T-cell (primary cell): ENCODE data around the gene IGLL5. TPM values are rescaled to one million over a fixed set of nuclear protein-coding genes. Genes with fewer than 3 reads are reported as not detected.

Source experiments
- ATAC-seq, 4 experiments: fragments of 200-7000 bp in 3 of 4; fragments of 150-1000 bp in 1 of 4; cut with Tn5 transposase; replicated peaks in 1 of 4; 1 replicate in 3 of 4; 2 replicates in 1 of 4; pipeline ENCODE4 v1.10.0; 2021; ENCODE audit warnings: moderate library complexity in 3 of 4, mild to moderate bottlenecking in 2 of 4, moderate number of reproducible peaks in 1 of 4
- CTCF ChIA-PET, 2 donors: fragments of 300-600 bp; sonication (Branson Sonifier 250); formaldehyde crosslinking; loops; one replicate each; lab custom pipeline; 2022; ENCODE audit warnings: antibody characterized with exemption in 2 of 2; lab: Charles Lee
- POLR2A ChIA-PET, 2 donors: fragments of 300-600 bp; sonication (Branson Sonifier 250); formaldehyde crosslinking; loops; one replicate each; lab custom pipeline; 2022; ENCODE audit warnings: antibody characterized with exemption in 2 of 2; lab: Charles Lee
- DNase-seq, 35 experiments: peaks; one replicate each; pipeline versions ENCODE4 v3.0.0 to v3.0.0-alpha.2; 2013 to 2023
- H3K27ac ChIP-seq: one replicate; pipeline ENCODE4 v1.5.1; 2013; ENCODE audit warnings: low read length
- H3K27me3 ChIP-seq, 2 experiments: replicated peaks in 1 of 2; 1 replicate in 1 of 2; 2 replicates in 1 of 2; pipeline versions ENCODE4 v1.6.1 to v1.7.0; 2013; ENCODE audit warnings: low read length in 1 of 2, mixed read lengths in 1 of 2; ENCODE audit not compliant: control insufficient read depth in 2 of 2, insufficient read depth in 2 of 2; ENCODE audit errors: extremely low read depth in 1 of 2
- H3K36me3 ChIP-seq, 2 donors: 1 replicate in 1 of 2; 2 replicates in 1 of 2; pipeline versions ENCODE4 v1.6.1 to v1.7.0; 2013; ENCODE audit warnings: low read length in 1 of 2; ENCODE audit not compliant: control insufficient read depth in 2 of 2, insufficient read depth in 1 of 2; ENCODE audit errors: extremely low read depth in 1 of 2
- H3K4me1 ChIP-seq, 2 experiments: 1 replicate in 1 of 2; 2 replicates in 1 of 2; pipeline versions ENCODE4 v1.6.1 to v1.7.0; 2013; ENCODE audit warnings: low read length in 2 of 2, mixed read lengths in 1 of 2; ENCODE audit not compliant: insufficient read depth in 2 of 2, control insufficient read depth in 1 of 2; ENCODE audit errors: extremely low read depth in 1 of 2
- H3K4me3 ChIP-seq, 2 donors: 1 replicate in 1 of 2; 2 replicates in 1 of 2; pipeline versions ENCODE4 v1.5.1 to v1.7.0; 2013; ENCODE audit warnings: mild to moderate bottlenecking in 2 of 2, low read length in 1 of 2, moderate library complexity in 1 of 2; ENCODE audit not compliant: control insufficient read depth in 1 of 2; ENCODE audit errors: extremely low read depth in 1 of 2
- H3K9me3 ChIP-seq: 2 replicates; pipeline ENCODE4 v1.7.0; 2013
- H3K27ac Mint-ChIP-seq, 2 donors: one replicate each; pipeline ENCODE4 v1.8.0; 2020 to 2021; ENCODE audit warnings: mild to moderate bottlenecking in 2 of 2, mixed read lengths in 2 of 2
- H3K27me3 Mint-ChIP-seq, 2 donors: one replicate each; pipeline ENCODE4 v1.8.0; 2021 to 2022; ENCODE audit warnings: mixed read lengths in 2 of 2
- H3K36me3 Mint-ChIP-seq: one replicate; pipeline ENCODE4 v1.8.0; 2021; ENCODE audit warnings: mixed read lengths
- H3K4me1 Mint-ChIP-seq, 3 donors: one replicate each; pipeline ENCODE4 v1.8.0; 2020 to 2022; ENCODE audit warnings: mixed read lengths in 3 of 3, mild to moderate bottlenecking in 1 of 3
- H3K4me3 Mint-ChIP-seq, 3 donors: one replicate each; pipeline ENCODE4 v1.8.0; 2020 to 2022; ENCODE audit warnings: mild to moderate bottlenecking in 3 of 3, mixed read lengths in 3 of 3, moderate library complexity in 3 of 3
- H3K9me3 Mint-ChIP-seq, 3 donors: one replicate each; pipeline ENCODE4 v1.8.0; 2020 to 2022; ENCODE audit warnings: mixed read lengths in 3 of 3
- WGBS: methylation state at CpG from one replicate; pipeline ENCODE4 v1.1.5; 2013; ENCODE audit warnings: missing lambda C conversion rate; ENCODE audit not compliant: insufficient coverage; 5-methylcytosine and 5-hydroxymethylcytosine counted together
- total RNA-seq, 35 experiments: library from RNA in 6 of 35; stranded (reverse) in 6 of 35; fragments of 120-200 nt in 1 of 35; gene quantifications; one replicate each; pipeline versions ENCODE4 v1.2.1 to v1.2.4 and lab custom pipeline; 2013 to 2026

Gene IGLL5
- total RNA-seq, 5 donors from 2014 or later (not counting 1 experiment from before 2014, with no cell fraction given): 0.35 to 2.9 (median 2.1) TPM

DNA sequence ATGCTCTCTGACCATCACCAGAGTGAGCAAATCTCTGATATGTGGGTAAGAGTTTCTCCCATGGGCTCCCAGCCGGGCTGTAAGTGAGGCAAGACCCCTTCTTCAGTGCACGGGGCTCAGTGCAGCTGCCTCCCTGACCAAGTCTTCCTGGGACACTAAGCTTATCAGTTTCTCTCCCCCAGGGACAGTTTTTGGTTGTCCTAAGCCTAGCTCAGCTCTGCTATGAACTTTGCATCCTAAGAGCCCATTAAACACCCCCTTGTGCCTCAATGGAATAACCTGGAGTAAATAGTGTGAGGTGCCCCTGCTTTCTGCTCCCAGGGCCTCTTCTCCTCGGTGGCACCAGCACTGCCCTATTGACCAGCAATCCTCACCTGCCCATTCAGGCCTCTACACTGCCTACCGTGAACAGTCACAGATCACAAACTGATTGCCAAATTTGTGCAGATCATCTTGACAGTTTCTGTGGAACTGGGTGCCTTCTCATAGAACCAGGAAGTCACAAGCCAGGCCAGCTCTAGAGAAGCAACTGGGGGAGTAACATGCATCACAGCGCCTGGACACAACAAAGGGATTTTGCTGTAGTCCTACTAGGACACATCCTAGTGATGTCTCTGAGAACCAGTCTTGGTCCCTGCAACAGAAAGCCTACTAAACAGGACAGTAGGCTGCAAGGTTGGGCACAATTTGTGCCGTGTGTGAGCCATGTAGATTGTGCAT lies 19.5 kb upstream of the IGLL5 start:
- Histone ChIP-seq H3K4me3 (no peak overlapping the region), H3K36me3 (no peaks in the 10 kb centered on the region), H3K27me3 (no peaks in the 10 kb centered on the region), H3K4me1 (peaks cover 24 to 39% of the 10 kb centered on the region in 2 experiments), H3K27ac (no peak overlapping the region), H3K9me3 (no peaks in the 10 kb centered on the region)
- 90% methylated on average over 2 of the region's 6 CpGs for WGBS
- CTCF ChIA-PET: no interaction called here
- H3K4me1 Mint-ChIP-seq: peaks cover 37 to 59% (median 43%) of the 10 kb centered on the region in 3 donors
- no peak for ATAC-seq
- no peaks in the 10 kb centered on the region for H3K36me3 Mint-ChIP-seq
- H3K27ac Mint-ChIP-seq: peak overlapping the region in 1 of 2 donors; percentile 8
- DNase-seq: no peak
- POLR2A ChIA-PET: no interaction called here
- no peaks in the 10 kb centered on the region for H3K27me3 Mint-ChIP-seq
- no peak overlapping the region for H3K4me3 Mint-ChIP-seq
- H3K9me3 Mint-ChIP-seq: no peaks in the 10 kb centered on the region

DNA sequence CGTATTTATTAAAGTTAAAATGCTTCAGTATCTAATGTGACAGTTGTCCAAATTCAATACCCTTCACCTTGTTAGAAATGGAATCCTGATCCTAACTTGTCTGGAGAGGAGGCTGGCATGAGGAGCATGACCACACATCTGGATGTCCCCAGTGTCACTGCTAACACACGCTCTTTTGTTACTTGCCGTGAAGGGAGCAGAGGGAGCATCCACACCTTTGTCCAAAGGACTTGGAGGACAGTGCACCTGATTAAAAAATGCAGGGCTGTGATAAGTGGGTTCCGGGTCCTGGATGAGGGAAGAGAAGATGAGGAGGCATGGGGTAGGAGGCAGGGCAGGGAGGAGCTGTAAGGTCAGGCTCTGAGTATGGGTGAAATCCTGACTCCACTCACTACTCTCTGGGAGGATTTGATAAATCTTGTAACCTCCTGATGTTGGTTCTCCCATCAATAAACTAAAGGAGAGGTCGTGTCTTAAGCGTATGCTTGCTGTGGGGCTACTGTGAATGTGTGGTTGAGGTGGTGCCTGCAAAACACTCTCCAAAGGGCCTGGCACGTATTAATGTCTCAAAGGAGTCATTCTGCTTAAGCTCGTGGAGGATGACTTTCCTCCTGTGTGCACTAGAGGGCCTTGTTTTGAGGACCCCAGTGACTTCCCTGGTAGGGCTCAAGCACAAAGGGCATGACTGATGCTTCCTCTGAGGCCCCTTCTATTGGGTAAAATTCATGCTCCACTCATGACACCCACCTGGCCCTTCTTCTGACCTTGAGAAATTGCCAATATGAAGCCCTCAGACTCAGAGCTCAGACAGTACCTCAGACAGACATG lies 16.8 kb upstream of the IGLL5 start:
- Histone ChIP-seq H3K36me3 (no peaks in the 10 kb centered on the region), H3K4me1 (peaks cover 6 to 25% of the 10 kb centered on the region in 2 experiments), H3K27me3 (no peaks in the 10 kb centered on the region), H3K4me3 (no peak overlapping the region), H3K27ac (no peak overlapping the region), H3K9me3 (no peaks in the 10 kb centered on the region)
- no peak overlapping the region for H3K27ac Mint-ChIP-seq
- peaks cover 5% of the 10 kb centered on the region for H3K36me3 Mint-ChIP-seq
- DNase-seq (peak in 1 of 35 experiments; percentile 26), ATAC-seq (peak in 1 of 4 experiments; percentile 29)
- WGBS: 77% methylated on average over 5 of the region's 8 CpGs
- H3K27me3 Mint-ChIP-seq: no peaks in the 10 kb centered on the region
- H3K9me3 Mint-ChIP-seq: peaks cover 2 to 9% (median 7%) of the 10 kb centered on the region in 3 donors
- peaks cover 11 to 33% (median 18%) of the 10 kb centered on the region in 3 donors for H3K4me1 Mint-ChIP-seq
- H3K4me3 Mint-ChIP-seq: no peak overlapping the region
- POLR2A ChIA-PET: no interaction called here
- CTCF ChIA-PET: interaction anchor here in 1 of 2 donors (0.6 to 1.1 kb wide), 5 partner anchors 10 to 200 kb away, joined by 3 to 5 read pairs (median 4); no protein-coding TSS in a partner anchor

DNA sequence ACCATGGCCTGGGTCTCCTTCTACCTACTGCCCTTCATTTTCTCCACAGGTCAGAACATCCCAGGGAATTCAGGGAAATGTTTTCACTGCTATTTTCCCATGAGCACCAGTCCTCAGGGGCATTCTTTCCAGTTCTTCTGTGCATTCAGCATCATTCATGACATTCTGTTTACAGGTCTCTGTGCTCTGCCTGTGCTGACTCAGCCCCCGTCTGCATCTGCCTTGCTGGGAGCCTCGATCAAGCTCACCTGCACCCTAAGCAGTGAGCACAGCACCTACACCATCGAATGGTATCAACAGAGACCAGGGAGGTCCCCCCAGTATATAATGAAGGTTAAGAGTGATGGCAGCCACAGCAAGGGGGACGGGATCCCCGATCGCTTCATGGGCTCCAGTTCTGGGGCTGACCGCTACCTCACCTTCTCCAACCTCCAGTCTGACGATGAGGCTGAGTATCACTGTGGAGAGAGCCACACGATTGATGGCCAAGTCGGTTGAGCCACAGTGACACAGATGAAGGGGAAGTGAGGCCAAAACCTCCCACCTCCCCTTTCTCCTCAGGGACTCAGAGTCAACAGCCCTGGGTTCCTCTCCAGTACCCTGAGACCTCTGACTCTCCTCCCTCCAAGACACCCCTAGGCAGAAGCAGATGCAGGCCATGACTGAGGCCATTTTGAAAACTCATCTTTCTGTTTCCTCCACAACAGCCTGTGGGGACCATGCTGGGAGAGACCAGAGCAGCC lies 15.9 kb upstream of the IGLL5 start:
- DNase-seq: no peak
- no peak overlapping the region for H3K4me3 Mint-ChIP-seq

DNA sequence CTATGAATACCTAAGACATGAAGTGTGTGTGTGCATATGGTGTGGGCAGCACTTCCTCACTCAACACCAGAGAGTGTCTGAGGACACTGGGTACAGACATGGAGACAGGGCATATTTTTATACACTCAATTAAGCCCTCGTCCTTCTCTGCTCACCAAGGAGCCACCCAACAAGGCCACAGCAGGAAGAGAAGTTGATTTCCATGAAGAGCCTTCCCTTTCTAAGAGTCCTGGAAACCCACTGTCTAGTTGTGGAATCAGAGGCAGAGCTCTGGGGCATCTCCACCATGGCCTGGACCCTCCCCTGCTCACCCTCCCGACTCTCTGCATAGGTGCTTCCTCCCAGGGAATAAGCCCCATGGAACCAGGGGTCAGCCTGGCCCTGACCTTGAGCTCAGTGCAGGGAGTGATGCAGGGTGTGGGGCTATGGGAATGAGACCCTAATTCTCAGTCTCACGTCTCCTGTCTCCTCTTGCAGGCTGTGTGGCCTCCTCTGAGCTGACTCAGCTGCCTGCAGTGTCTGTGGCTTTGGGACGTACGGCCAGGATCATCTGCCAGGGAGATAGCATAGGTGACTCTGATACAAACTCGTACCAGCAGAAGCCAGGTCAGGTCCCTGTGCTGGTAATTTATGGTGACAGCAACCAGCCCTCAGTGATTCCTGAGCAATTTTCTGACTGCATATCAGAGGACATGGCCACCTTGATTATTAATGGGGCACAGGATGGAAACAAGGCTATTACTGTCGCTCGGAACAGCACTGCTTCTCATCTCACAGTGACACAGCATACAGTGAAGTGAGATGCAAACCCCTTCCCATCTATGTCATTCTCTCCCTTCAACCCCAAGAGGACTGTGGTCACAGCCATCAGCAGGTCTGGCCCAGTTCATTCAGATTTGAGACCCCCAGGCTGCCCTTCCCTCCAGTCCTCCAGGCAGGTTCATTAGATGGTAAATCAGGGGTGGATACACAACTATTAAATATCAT lies 14.6 kb upstream of the IGLL5 start:
- H3K36me3 Mint-ChIP-seq: peaks cover 5% of the 10 kb centered on the region
- H3K4me3 Mint-ChIP-seq: no peak overlapping the region
- ATAC-seq (no peak), DNase-seq (no peak)
- POLR2A ChIA-PET: no interaction called here
- WGBS: 93% methylated on average over 7 of the region's 8 CpGs
- H3K9me3 Mint-ChIP-seq: peaks cover 2 to 9% (median 7%) of the 10 kb centered on the region in 3 donors
- Histone ChIP-seq H3K4me3 (no peak overlapping the region), H3K4me1 (peaks cover 0 to 10% of the 10 kb centered on the region in 2 experiments), H3K27ac (no peak overlapping the region), H3K9me3 (no peaks in the 10 kb centered on the region), H3K27me3 (no peaks in the 10 kb centered on the region), H3K36me3 (no peaks in the 10 kb centered on the region)
- no peak overlapping the region for H3K27ac Mint-ChIP-seq
- CTCF ChIA-PET: interaction anchor here in 1 of 2 donors (0.6 to 1.2 kb wide), 6 partner anchors 11 to 137 kb away, joined by 3 to 7 read pairs (median 4); no protein-coding TSS in a partner anchor
- H3K4me1 Mint-ChIP-seq: peaks cover 2 to 21% (median 7%) of the 10 kb centered on the region in 3 donors
- H3K27me3 Mint-ChIP-seq: no peaks in the 10 kb centered on the region

More for the DNA sequence above, 15.9 kb upstream of the IGLL5 start:
- POLR2A ChIA-PET: no interaction called here
- Mint-ChIP-seq H3K27me3 (no peaks in the 10 kb centered on the region), H3K36me3 (peaks cover 5% of the 10 kb centered on the region), H3K9me3 (peaks cover 2 to 9% (median 7%) of the 10 kb centered on the region in 3 donors), H3K4me1 (peaks cover 3 to 28% (median 9%) of the 10 kb centered on the region in 3 donors), H3K27ac (no peak overlapping the region)
- CTCF ChIA-PET: interaction anchor here in 1 of 2 donors (1.0 to 1.1 kb wide), 3 partner anchors 9 to 64 kb away, joined by 3 to 4 read pairs (median 3); no protein-coding TSS in a partner anchor
- no peak overlapping the region for H3K4me3 ChIP-seq
- H3K4me1 ChIP-seq: peaks cover 0 to 16% of the 10 kb centered on the region in 2 experiments
- WGBS: 100% methylated on average over 8 of the region's 10 CpGs
- H3K36me3 ChIP-seq: no peaks in the 10 kb centered on the region
- H3K27me3 ChIP-seq: no peaks in the 10 kb centered on the region
- H3K27ac ChIP-seq: no peak overlapping the region
- no peak for ATAC-seq
- no peaks in the 10 kb centered on the region for H3K9me3 ChIP-seq

GRCh38 chr22:22877523-22878210 lies 9.9 kb upstream of the IGLL5 start:
- Histone ChIP-seq H3K27ac (no peak overlapping the region), H3K4me3 (no peak overlapping the region), H3K36me3 (no peaks in the 10 kb centered on the region), H3K4me1 (no peaks in the 10 kb centered on the region), H3K9me3 (no peaks in the 10 kb centered on the region), H3K27me3 (no peaks in the 10 kb centered on the region)
- Mint-ChIP-seq H3K36me3 (peaks cover 5% of the 10 kb centered on the region), H3K27me3 (no peaks in the 10 kb centered on the region), H3K27ac (peak overlapping the region; percentile 12 to 36), H3K9me3 (peaks cover 2 to 9% (median 7%) of the 10 kb centered on the region in 3 donors), H3K4me1 (peaks cover 0 to 5% (median 2%) of the 10 kb centered on the region in 3 donors), H3K4me3 (no peak overlapping the region)
- DNase-seq (peak; percentile 36 to 88 (median 71)), ATAC-seq (peak; percentile 43 to 65 (median 60))
- POLR2A ChIA-PET: interaction anchor here in 1 of 2 donors (0.6 kb wide), 1 partner anchor 63 kb away, joined by 4 read pairs; no protein-coding TSS in a partner anchor
- CTCF ChIA-PET: interaction anchor here (0.6 to 1.2 kb wide), 15 partner anchors 22 to 157 kb away, joined by 3 to 43 read pairs (median 7); no protein-coding TSS in a partner anchor
- WGBS: 20% methylated on average over 1 of the region's 7 CpGs
